Stimulated activated naive CD8-positive, alpha-beta T cell treated with anti-CD3 and anti-CD28 coated beads, Interleukin-15, amount 100 ng/mL, for 72 hours (primary cell): ENCODE results near the gene MEPCE.

ENCODE experiments used
- ATAC-seq: fragments of 150-1000 bp; cut with Tn5 transposase; 2 replicates; pipeline ENCODE4 v1.10.0; 2021; ENCODE audit warnings: mild to moderate bottlenecking, moderate library complexity
- DNase-seq, 2 donors: peaks; one replicate each; pipeline ENCODE4 v3.0.0; 2021 to 2022
- H3K27ac Mint-ChIP-seq, 2 donors: one replicate each; pipeline ENCODE4 v1.8.0; 2022; ENCODE audit warnings: mild to moderate bottlenecking in 2 of 2, mixed read lengths in 2 of 2, moderate library complexity in 2 of 2
- H3K27me3 Mint-ChIP-seq: one replicate; pipeline ENCODE4 v1.8.0; 2022; ENCODE audit warnings: mixed read lengths
- H3K4me1 Mint-ChIP-seq: one replicate; pipeline ENCODE4 v1.8.0; 2022; ENCODE audit warnings: mild to moderate bottlenecking, mixed read lengths
- H3K4me3 Mint-ChIP-seq, 2 donors: one replicate each; pipeline ENCODE4 v1.8.0; 2022; ENCODE audit warnings: mild to moderate bottlenecking in 2 of 2, mixed read lengths in 2 of 2, moderate library complexity in 1 of 2
- H3K9me3 Mint-ChIP-seq, 2 donors: one replicate each; pipeline ENCODE4 v1.8.0; 2022; ENCODE audit warnings: mixed read lengths in 2 of 2

MEPCE gene

GRCh38 chr7:100425347-100425746, 4.3 kb upstream of the MEPCE start:
- Mint-ChIP-seq H3K9me3 (no peaks in the 10 kb centered on the region), H3K4me1 (peaks cover 20% of the 10 kb centered on the region), H3K27me3 (no peaks in the 10 kb centered on the region), H3K27ac (no peak overlapping the region), H3K4me3 (no peak overlapping the region)
- DNase-seq (no peak), ATAC-seq (no peak)

- Mint-ChIP-seq H3K27ac (no peak overlapping the region), H3K9me3 (no peaks in the 10 kb centered on the region), H3K27me3 (no peaks in the 10 kb centered on the region), H3K4me1 (peaks cover 32% of the 10 kb centered on the region), H3K4me3 (no peak overlapping the region)
- DNase-seq, result no peak
- no peak for ATAC-seq
Measured at GRCh38 chr7:100426516-100426915, 3.1 kb upstream of the MEPCE start.

GRCh38 chr7:100427762-100428198, 1.9 kb upstream of the MEPCE start:
- Mint-ChIP-seq H3K4me1 (peaks cover 44% of the 10 kb centered on the region), H3K27me3 (no peaks in the 10 kb centered on the region), H3K4me3 (peak overlapping the region; percentile 87 to 98), H3K9me3 (no peaks in the 10 kb centered on the region), H3K27ac (peak overlapping the region; percentile 100)
- no peak for DNase-seq
- no peak for ATAC-seq

GRCh38 chr7:100428199-100428966, 1.2 kb upstream of the MEPCE start, which contains the start of gene ZCWPW1:
Gene ZCWPW1, minus strand, starts transcription at chr7:100428703. Its CDS starts 8,054 bp downstream, at chr7:100420649.
- Mint-ChIP-seq H3K9me3 (no peaks in the 10 kb centered on the region), H3K27ac (peak within 1 kb of the TSS; percentile 100), H3K4me1 (peaks cover 50% of the 10 kb centered on the region), H3K27me3 (no peaks in the 10 kb centered on the region), H3K4me3 (peak within 1 kb of the TSS; percentile 87 to 98)
- peak; percentile 62 for ATAC-seq
- DNase-seq, result peak; percentile 98

- Mint-ChIP-seq H3K27ac (peak overlapping the region; percentile 100), H3K4me3 (peak overlapping the region; percentile 87 to 98), H3K9me3 (no peaks in the 10 kb centered on the region), H3K27me3 (no peaks in the 10 kb centered on the region), H3K4me1 (peaks cover 57% of the 10 kb centered on the region)
- ATAC-seq (peak; percentile 66), DNase-seq (peak; percentile 100)
Measured at GRCh38 chr7:100428967-100429636, 529 bp upstream of the MEPCE start.

- no peaks in the 10 kb centered on the region for H3K27me3 Mint-ChIP-seq
- peak overlapping the region; percentile 94 to 96 for H3K27ac Mint-ChIP-seq
- H3K4me3 Mint-ChIP-seq, result peak overlapping the region; percentile 92 to 98
- peak; percentile 39 to 57 for DNase-seq
- peaks cover 70% of the 10 kb centered on the region for H3K4me1 Mint-ChIP-seq
- peak; percentile 11 for ATAC-seq
- H3K9me3 Mint-ChIP-seq, result no peaks in the 10 kb centered on the region
Measured at GRCh38 chr7:100430493-100431285, 1.1 kb downstream of the MEPCE start.

GRCh38 chr7:100431286-100431735, 1.7 kb downstream of the MEPCE start:
- Mint-ChIP-seq H3K4me1 (peaks cover 70% of the 10 kb centered on the region), H3K27me3 (no peaks in the 10 kb centered on the region), H3K9me3 (no peaks in the 10 kb centered on the region), H3K27ac (peak overlapping the region; percentile 14 to 96), H3K4me3 (peak overlapping the region; percentile 69 to 92)
- DNase-seq (no peak), ATAC-seq (no peak)

- no peaks in the 10 kb centered on the region for H3K9me3 Mint-ChIP-seq
- H3K4me3 Mint-ChIP-seq, result peak overlapping the region; percentile 69 to 92
- peak overlapping the region in 1 of 2 donors; percentile 14 for H3K27ac Mint-ChIP-seq
- ATAC-seq, result no peak
- peaks cover 70% of the 10 kb centered on the region for H3K4me1 Mint-ChIP-seq
- DNase-seq, result no peak
- H3K27me3 Mint-ChIP-seq, result no peaks in the 10 kb centered on the region
Measured at GRCh38 chr7:100432053-100432452, 2.4 kb downstream of the MEPCE start.

- Mint-ChIP-seq H3K9me3 (no peaks in the 10 kb centered on the region), H3K27ac (peak overlapping the region in 1 of 2 donors; percentile 32), H3K4me1 (peaks cover 70% of the 10 kb centered on the region), H3K27me3 (no peaks in the 10 kb centered on the region), H3K4me3 (peak overlapping the region; percentile 13 to 92)
- ATAC-seq (no peak), DNase-seq (no peak)
Measured at GRCh38 chr7:100432621-100433275, 3.1 kb downstream of the MEPCE start.

- H3K4me1 Mint-ChIP-seq, result peaks cover 65% of the 10 kb centered on the region
- H3K27ac Mint-ChIP-seq, result no peak overlapping the region
- no peak for DNase-seq
- ATAC-seq, result no peak
- no peaks in the 10 kb centered on the region for H3K27me3 Mint-ChIP-seq
- no peaks in the 10 kb centered on the region for H3K9me3 Mint-ChIP-seq
- peak overlapping the region in 1 of 2 donors; percentile 92 for H3K4me3 Mint-ChIP-seq
Measured at GRCh38 chr7:100433276-100433591, 3.6 kb downstream of the MEPCE start.

- Mint-ChIP-seq H3K9me3 (no peaks in the 10 kb centered on the region), H3K4me3 (peak overlapping the region; percentile 84 to 95), H3K27ac (peak overlapping the region in 1 of 2 donors; percentile 55), H3K4me1 (peaks cover 60% of the 10 kb centered on the region), H3K27me3 (no peaks in the 10 kb centered on the region)
- ATAC-seq (no peak), DNase-seq (no peak)
Measured at GRCh38 chr7:100433592-100434296, 4.1 kb downstream of the MEPCE start.

- no peaks in the 10 kb centered on the region for H3K27me3 Mint-ChIP-seq
- H3K4me1 Mint-ChIP-seq, result peaks cover 53% of the 10 kb centered on the region
- peak overlapping the region; percentile 72 to 83 for H3K27ac Mint-ChIP-seq
- peak overlapping the region; percentile 84 to 95 for H3K4me3 Mint-ChIP-seq
- DNase-seq (no peak), ATAC-seq (no peak)
- no peaks in the 10 kb centered on the region for H3K9me3 Mint-ChIP-seq
Measured at GRCh38 chr7:100434297-100435144, 4.9 kb downstream of the MEPCE start.

GRCh38 chr7:100435401-100436304, 6.0 kb downstream of the MEPCE start:
- no peaks in the 10 kb centered on the region for H3K9me3 Mint-ChIP-seq
- H3K27me3 Mint-ChIP-seq, result no peaks in the 10 kb centered on the region
- ATAC-seq (peak; percentile 51), DNase-seq (peak; percentile 48 to 49)
- peak overlapping the region; percentile 94 to 98 for H3K4me3 Mint-ChIP-seq
- peaks cover 47% of the 10 kb centered on the region for H3K4me1 Mint-ChIP-seq
- H3K27ac Mint-ChIP-seq, result peak overlapping the region; percentile 83 to 99
